ENCODE results near the gene SNX21.

SNX21 gene

GRCh38 chr20:45848421-45848820 lies 14.8 kb downstream of the SNX21 start:
- Histone ChIP-seq H2BK120ac (ENCODE audit: low read depth, low read length) (no peak overlapping the region), H4K5ac (ENCODE audit: low read length) (no peak overlapping the region), H2BK15ac (replicated peaks; ENCODE audit: low read depth) (no peak overlapping the region), H3K56ac (ENCODE audit: low read length) (no peak overlapping the region), H3K79me1 (ENCODE audit: low read length) (no peaks in the 10 kb centered on the region), H3K4me2 (ENCODE audit: low read length) (no peak overlapping the region), H3K9ac (ENCODE audit: low read length) (no peak overlapping the region), H3K18ac (ENCODE audit: low read length) (no peak overlapping the region), H3K4me1 (ENCODE audit: control insufficient read depth, low read depth, low read length) (no peaks in the 10 kb centered on the region), H3K23ac (ENCODE audit: low read length) (no peak overlapping the region), H3K27ac (ENCODE audit: low read depth, low read length) (no peak overlapping the region), H2BK5ac (ENCODE audit: low read length) (no peak overlapping the region), H3K4ac (ENCODE audit: low read depth, low read length) (no peak overlapping the region), H4K8ac (ENCODE audit: low read depth, low read length) (no peak overlapping the region), H3K27me3 (ENCODE audit: insufficient read depth, low read length, poor library complexity) (no peaks in the 10 kb centered on the region), H2AK5ac (ENCODE audit: low read length) (no peak overlapping the region), H3K4me3 (ENCODE audit: low read length) (no peak overlapping the region), H3K79me2 (ENCODE audit: control insufficient read depth, insufficient read depth, low read length) (no peaks in the 10 kb centered on the region), H3K36me3 (ENCODE audit: control insufficient read depth, insufficient read depth, low read length) (no peaks in the 10 kb centered on the region)
- DNase-seq = no peak
- no CpG with 5 or more reads among the region's 8 CpGs for WGBS (ENCODE audit: extremely low coverage, insufficient coverage, low lambda C conversion rate)

GRCh38 chr20:45848969-45849582 lies 15.5 kb downstream of the SNX21 start:
- no CpG with 5 or more reads among the region's 8 CpGs for WGBS (ENCODE audit: extremely low coverage, insufficient coverage, low lambda C conversion rate)
- Histone ChIP-seq H3K23ac (ENCODE audit: low read length) (no peak overlapping the region), H2BK5ac (ENCODE audit: low read length) (no peak overlapping the region), H3K4me2 (ENCODE audit: low read length) (no peak overlapping the region), H3K27me3 (ENCODE audit: insufficient read depth, low read length, poor library complexity) (no peaks in the 10 kb centered on the region), H3K18ac (ENCODE audit: low read length) (no peak overlapping the region), H2BK120ac (ENCODE audit: low read depth, low read length) (no peak overlapping the region), H3K4me3 (ENCODE audit: low read length) (no peak overlapping the region), H3K27ac (ENCODE audit: low read depth, low read length) (no peak overlapping the region), H4K5ac (ENCODE audit: low read length) (no peak overlapping the region), H2AK5ac (ENCODE audit: low read length) (no peak overlapping the region), H3K9ac (ENCODE audit: low read length) (no peak overlapping the region), H3K4me1 (ENCODE audit: control insufficient read depth, low read depth, low read length) (no peaks in the 10 kb centered on the region), H3K36me3 (ENCODE audit: control insufficient read depth, insufficient read depth, low read length) (no peaks in the 10 kb centered on the region), H3K79me1 (ENCODE audit: low read length) (no peaks in the 10 kb centered on the region), H3K79me2 (ENCODE audit: control insufficient read depth, insufficient read depth, low read length) (no peaks in the 10 kb centered on the region), H3K4ac (ENCODE audit: low read depth, low read length) (no peak overlapping the region), H3K56ac (ENCODE audit: low read length) (no peak overlapping the region), H2BK15ac (replicated peaks; ENCODE audit: low read depth) (no peak overlapping the region), H4K8ac (ENCODE audit: low read depth, low read length) (no peak overlapping the region)
- no peak for DNase-seq

DNA sequence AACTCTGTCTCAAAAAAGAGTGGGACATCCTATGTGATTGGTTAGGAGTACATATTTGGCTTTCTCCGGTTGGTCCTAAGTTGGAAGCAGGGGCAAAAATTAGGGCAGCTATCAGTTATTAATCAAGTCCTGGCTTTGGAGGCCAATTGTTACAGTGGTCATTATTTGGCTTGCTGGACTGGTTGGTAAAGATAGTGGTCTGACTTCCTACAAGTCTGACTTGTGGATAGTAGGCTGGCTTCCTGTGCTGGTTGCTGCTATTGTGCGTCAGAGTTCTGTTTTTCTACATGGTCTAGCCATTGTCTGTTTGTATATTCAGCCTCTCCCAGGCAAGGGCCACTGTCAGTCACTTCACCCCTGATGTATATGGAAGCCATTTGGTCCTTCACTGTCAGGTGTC lies 16.6 kb downstream of the SNX21 start:
- Histone ChIP-seq H3K4ac (ENCODE audit: low read depth, low read length) (no peak overlapping the region), H2BK5ac (ENCODE audit: low read length) (no peak overlapping the region)

DNA sequence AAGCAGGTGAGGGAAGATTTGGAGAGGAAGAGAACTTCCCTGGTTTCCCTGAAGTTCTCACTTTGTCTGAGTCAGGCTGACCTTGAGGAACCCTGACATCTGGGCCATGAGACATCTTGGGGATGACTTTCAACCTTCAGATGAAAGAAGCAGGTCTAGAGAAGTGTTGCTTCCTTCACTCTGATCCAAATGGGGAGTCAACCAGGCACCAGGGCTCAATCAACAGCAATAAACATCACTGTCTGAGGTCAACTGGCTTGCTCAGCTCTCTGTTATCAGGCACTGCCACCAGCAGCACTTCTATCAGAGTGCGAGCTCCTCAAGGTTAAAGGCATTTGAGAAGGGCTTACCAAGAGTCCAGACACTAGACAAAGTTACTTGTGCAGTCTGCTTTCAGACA lies 17.3 kb downstream of the SNX21 start:
- Histone ChIP-seq H3K27me3 (ENCODE audit: insufficient read depth, low read length, poor library complexity) (no peaks in the 10 kb centered on the region), H3K9ac (ENCODE audit: low read length) (no peak overlapping the region), H3K4me2 (ENCODE audit: low read length) (no peak overlapping the region), H4K5ac (ENCODE audit: low read length) (no peak overlapping the region), H2BK15ac (replicated peaks; ENCODE audit: low read depth) (no peak overlapping the region), H2BK5ac (ENCODE audit: low read length) (no peak overlapping the region), H3K36me3 (ENCODE audit: control insufficient read depth, insufficient read depth, low read length) (no peaks in the 10 kb centered on the region), H3K4ac (ENCODE audit: low read depth, low read length) (no peak overlapping the region), H3K23ac (ENCODE audit: low read length) (no peak overlapping the region), H3K79me1 (ENCODE audit: low read length) (no peaks in the 10 kb centered on the region), H4K8ac (ENCODE audit: low read depth, low read length) (no peak overlapping the region), H3K4me3 (ENCODE audit: low read length) (no peak overlapping the region), H3K27ac (ENCODE audit: low read depth, low read length) (no peak overlapping the region), H3K4me1 (ENCODE audit: control insufficient read depth, low read depth, low read length) (no peaks in the 10 kb centered on the region), H2AK5ac (ENCODE audit: low read length) (no peak overlapping the region), H3K79me2 (ENCODE audit: control insufficient read depth, insufficient read depth, low read length) (no peaks in the 10 kb centered on the region), H3K18ac (ENCODE audit: low read length) (no peak overlapping the region), H2BK120ac (ENCODE audit: low read depth, low read length) (no peak overlapping the region), H3K56ac (ENCODE audit: low read length) (no peak overlapping the region)
- WGBS (ENCODE audit: extremely low coverage, insufficient coverage, low lambda C conversion rate) = no CpG with 5 or more reads among the region's 1 CpG
- no peak for DNase-seq

More for the DNA sequence above, 16.6 kb downstream of the SNX21 start:
- H3K56ac ChIP-seq (ENCODE audit: low read length) = no peak overlapping the region
- no peaks in the 10 kb centered on the region for H3K79me1 ChIP-seq (ENCODE audit: low read length)
- no peak overlapping the region for H3K9ac ChIP-seq (ENCODE audit: low read length)
- H3K27ac ChIP-seq (ENCODE audit: low read depth, low read length) = no peak overlapping the region
- H3K23ac ChIP-seq (ENCODE audit: low read length) = no peak overlapping the region
- DNase-seq = no peak
- no peak overlapping the region for H4K5ac ChIP-seq (ENCODE audit: low read length)
- no peak overlapping the region for H2BK120ac ChIP-seq (ENCODE audit: low read depth, low read length)
- H2BK15ac ChIP-seq (replicated peaks; ENCODE audit: low read depth) = no peak overlapping the region
- H3K18ac ChIP-seq (ENCODE audit: low read length) = no peak overlapping the region
- H3K27me3 ChIP-seq (ENCODE audit: insufficient read depth, low read length, poor library complexity) = no peaks in the 10 kb centered on the region
- H3K4me2 ChIP-seq (ENCODE audit: low read length) = no peak overlapping the region
- H2AK5ac ChIP-seq (ENCODE audit: low read length) = no peak overlapping the region
- H3K4me1 ChIP-seq (ENCODE audit: control insufficient read depth, low read depth, low read length) = no peaks in the 10 kb centered on the region
- H4K8ac ChIP-seq (ENCODE audit: low read depth, low read length) = no peak overlapping the region
- H3K79me2 ChIP-seq (ENCODE audit: control insufficient read depth, insufficient read depth, low read length) = no peaks in the 10 kb centered on the region
- no peaks in the 10 kb centered on the region for H3K36me3 ChIP-seq (ENCODE audit: control insufficient read depth, insufficient read depth, low read length)
- WGBS (ENCODE audit: extremely low coverage, insufficient coverage, low lambda C conversion rate) = no CpG with 5 or more reads among the region's 2 CpGs
- H3K4me3 ChIP-seq (ENCODE audit: low read length) = no peak overlapping the region

DNA sequence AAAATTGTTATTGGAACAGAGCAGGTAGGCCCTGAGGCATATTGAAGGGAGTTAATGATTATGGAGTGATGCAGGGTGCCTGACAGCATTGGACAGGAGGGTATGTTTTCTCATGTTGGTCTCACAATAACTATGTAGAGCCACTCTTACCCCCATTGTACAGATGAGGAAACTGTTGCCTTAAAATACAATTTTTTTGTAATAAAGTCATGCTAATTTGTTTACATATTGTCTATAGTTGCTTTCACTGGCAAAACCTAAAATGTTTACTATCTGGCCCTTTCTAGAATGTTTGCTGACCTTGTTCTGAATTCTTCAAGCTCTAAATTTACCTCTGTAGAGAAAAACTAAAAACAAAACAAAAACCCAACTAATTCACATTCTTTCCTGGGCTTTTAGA lies 17.9 kb downstream of the SNX21 start:
- H3K4me1 ChIP-seq (ENCODE audit: control insufficient read depth, low read depth, low read length) = no peaks in the 10 kb centered on the region
- no peaks in the 10 kb centered on the region for H3K79me2 ChIP-seq (ENCODE audit: control insufficient read depth, insufficient read depth, low read length)
- H3K4ac ChIP-seq (ENCODE audit: low read depth, low read length) = no peak overlapping the region
- H3K79me1 ChIP-seq (ENCODE audit: low read length) = no peaks in the 10 kb centered on the region
- H3K18ac ChIP-seq (ENCODE audit: low read length) = no peak overlapping the region
- H4K8ac ChIP-seq (ENCODE audit: low read depth, low read length) = no peak overlapping the region
- no peak overlapping the region for H2BK120ac ChIP-seq (ENCODE audit: low read depth, low read length)
- no peak overlapping the region for H3K4me2 ChIP-seq (ENCODE audit: low read length)
- DNase-seq = no peak
- no peaks in the 10 kb centered on the region for H3K27me3 ChIP-seq (ENCODE audit: insufficient read depth, low read length, poor library complexity)
- H2BK5ac ChIP-seq (ENCODE audit: low read length) = no peak overlapping the region
- no peak overlapping the region for H2AK5ac ChIP-seq (ENCODE audit: low read length)
- no peaks in the 10 kb centered on the region for H3K36me3 ChIP-seq (ENCODE audit: control insufficient read depth, insufficient read depth, low read length)
- no peak overlapping the region for H2BK15ac ChIP-seq (replicated peaks; ENCODE audit: low read depth)
- no peak overlapping the region for H3K23ac ChIP-seq (ENCODE audit: low read length)
- H4K5ac ChIP-seq (ENCODE audit: low read length) = no peak overlapping the region
- no peak overlapping the region for H3K27ac ChIP-seq (ENCODE audit: low read depth, low read length)
- no peak overlapping the region for H3K9ac ChIP-seq (ENCODE audit: low read length)
- H3K4me3 ChIP-seq (ENCODE audit: low read length) = no peak overlapping the region
- H3K56ac ChIP-seq (ENCODE audit: low read length) = no peak overlapping the region

- Histone ChIP-seq H3K27ac (ENCODE audit: low read depth, low read length) (no peak overlapping the region), H3K36me3 (ENCODE audit: control insufficient read depth, insufficient read depth, low read length) (no peaks in the 10 kb centered on the region), H3K56ac (ENCODE audit: low read length) (no peak overlapping the region), H3K18ac (ENCODE audit: low read length) (no peak overlapping the region), H3K9ac (ENCODE audit: low read length) (no peak overlapping the region), H3K79me1 (ENCODE audit: low read length) (peaks cover 3% of the 10 kb centered on the region), H2AK5ac (ENCODE audit: low read length) (no peak overlapping the region), H4K8ac (ENCODE audit: low read depth, low read length) (no peak overlapping the region), H4K5ac (ENCODE audit: low read length) (no peak overlapping the region), H3K27me3 (ENCODE audit: insufficient read depth, low read length, poor library complexity) (no peaks in the 10 kb centered on the region), H2BK120ac (ENCODE audit: low read depth, low read length) (no peak overlapping the region), H3K79me2 (ENCODE audit: control insufficient read depth, insufficient read depth, low read length) (peaks cover 2% of the 10 kb centered on the region), H3K4me3 (ENCODE audit: low read length) (no peak overlapping the region), H3K4me1 (ENCODE audit: control insufficient read depth, low read depth, low read length) (no peaks in the 10 kb centered on the region), H3K4ac (ENCODE audit: low read depth, low read length) (no peak overlapping the region), H3K23ac (ENCODE audit: low read length) (no peak overlapping the region), H2BK15ac (replicated peaks; ENCODE audit: low read depth) (no peak overlapping the region), H3K4me2 (ENCODE audit: low read length) (no peak overlapping the region), H2BK5ac (ENCODE audit: low read length) (no peak overlapping the region)
- no CpG with 5 or more reads among the region's 6 CpGs for WGBS (ENCODE audit: extremely low coverage, insufficient coverage, low lambda C conversion rate)
- no peak for DNase-seq
These were observed 18.7 kb downstream of the SNX21 start for GRCh38 chr20:45852326-45852725.

Measured in mesendoderm (in vitro differentiated cells).